MM.1S (cell line): Measurements from ENCODE around the gene ADAMTS6.

ENCODE experiments used
- DNase-seq: peaks from one replicate; pipeline ENCODE4 v3.0.0-alpha.2; 2015
- H2AFZ ChIP-seq: fragments of 300-600 bp; sonication (generic); 2 replicates; pipeline ENCODE4 v1.6.0; 2016; ENCODE audit warnings: antibody characterized with exemption, low read length
- H3F3A ChIP-seq: fragments of 300-600 bp; sonication (generic); 2 replicates; pipeline ENCODE4 v1.6.1; 2016; ENCODE audit warnings: mild to moderate bottlenecking, antibody characterized with exemption, low read length, moderate library complexity, mixed read lengths; ENCODE audit not compliant: insufficient read depth
- H3K27ac ChIP-seq: fragments of 300-600 bp; sonication (generic); 2 replicates; pipeline ENCODE4 v1.5.1; 2016; ENCODE audit warnings: mild to moderate bottlenecking, low read length
- H3K27me3 ChIP-seq: fragments of 300-600 bp; sonication (generic); replicated peaks from 2 replicates; pipeline ENCODE4 v1.6.0; 2016; ENCODE audit warnings: low read length; ENCODE audit not compliant: insufficient read depth
- H3K36me3 ChIP-seq: fragments of 300-600 bp; sonication (generic); replicated peaks from 2 replicates; pipeline ENCODE4 v1.6.1; 2016; ENCODE audit warnings: mild to moderate bottlenecking, low read length, mixed read lengths; ENCODE audit not compliant: insufficient read depth
- H3K4me1 ChIP-seq: fragments of 300-600 bp; sonication (generic); 2 replicates; pipeline ENCODE4 v1.6.1; 2016; ENCODE audit warnings: low read length, mixed read lengths
- H3K4me2 ChIP-seq: fragments of 300-600 bp; sonication (generic); 2 replicates; pipeline ENCODE4 v1.6.0; 2016; ENCODE audit warnings: low read depth, low read length
- H3K4me3 ChIP-seq: fragments of 300-600 bp; sonication (generic); 2 replicates; pipeline ENCODE4 v1.5.1; 2016; ENCODE audit warnings: low read length, mixed read lengths
- H3K79me2 ChIP-seq: fragments of 300-600 bp; sonication (generic); 2 replicates; pipeline ENCODE4 v1.6.1; 2016; ENCODE audit warnings: mixed run types, low read length, mixed read lengths
- H3K9ac ChIP-seq: fragments of 300-600 bp; sonication (generic); 2 replicates; pipeline ENCODE4 v1.6.1; 2016; ENCODE audit warnings: low read length, mixed read lengths
- H3K9me2 ChIP-seq: fragments of 300-600 bp; sonication (generic); replicated peaks from 2 replicates; pipeline ENCODE4 v1.6.1; 2016; ENCODE audit warnings: mild to moderate bottlenecking, low read length, mixed read lengths; ENCODE audit not compliant: insufficient read depth
- H3K9me3 ChIP-seq: fragments of 300-600 bp; sonication (generic); replicated peaks from 2 replicates; pipeline ENCODE4 v1.6.1; 2016; ENCODE audit warnings: mild to moderate bottlenecking, low read length, mixed read lengths; ENCODE audit not compliant: insufficient read depth
- H4K20me1 ChIP-seq: fragments of 300-600 bp; sonication (generic); 2 replicates; pipeline ENCODE4 v1.6.1; 2016; ENCODE audit warnings: mild to moderate bottlenecking, low read length, moderate library complexity, mixed read lengths; ENCODE audit not compliant: insufficient read depth
- CTCF ChIP-seq: fragments of 300-600 bp; sonication (generic); IDR thresholded peaks from 2 replicates; pipeline ENCODE4 v1.5.1; 2016; ENCODE audit warnings: antibody characterized with exemption, low read length, mixed read lengths
- EZH2 ChIP-seq: fragments of 300-600 bp; sonication (generic); optimal IDR thresholded peaks from 2 replicates; pipeline ENCODE3; 2017; ENCODE audit warnings: low read depth, mild to moderate bottlenecking, antibody characterized with exemption, low read length, mixed read lengths
- EZH2phosphoT487 ChIP-seq: fragments of 300-600 bp; sonication (generic); IDR thresholded peaks from 2 replicates; pipeline ENCODE4 v1.6.1; 2018; ENCODE audit warnings: antibody characterized with exemption, low read length

ADAMTS6 gene

GRCh38 chr5:65213921-65214525 lies 267.7 kb downstream of the ADAMTS6 start:
- Histone ChIP-seq H3K9me3 (no peaks in the 10 kb centered on the region), H3K9ac (no peak overlapping the region), H3K27ac (no peak overlapping the region), H3K27me3 (no peaks in the 10 kb centered on the region), H2AFZ (no peak overlapping the region), H3K4me2 (no peak overlapping the region), H3K79me2 (no peaks in the 10 kb centered on the region), H3K36me3 (no peaks in the 10 kb centered on the region), H4K20me1 (no peaks in the 10 kb centered on the region), H3K9me2 (no peaks in the 10 kb centered on the region), H3F3A (no peaks in the 10 kb centered on the region), H3K4me1 (no peaks in the 10 kb centered on the region), H3K4me3 (no peak overlapping the region)
- no peak for DNase-seq
- TF ChIP-seq EZH2 (no peak), CTCF (peak; percentile 36)

- no peaks in the 10 kb centered on the region for H3K27me3 ChIP-seq
- DNase-seq: no peak
- TF ChIP-seq CTCF (no peak), EZH2phosphoT487 (no peak), EZH2 (no peak)
- H3K27ac ChIP-seq: no peak overlapping the region
- H3K4me2 ChIP-seq: no peak overlapping the region
- H3F3A ChIP-seq: no peaks in the 10 kb centered on the region
- no peaks in the 10 kb centered on the region for H3K9me2 ChIP-seq
- no peak overlapping the region for H3K4me3 ChIP-seq
- H3K4me1 ChIP-seq: no peaks in the 10 kb centered on the region
- H3K36me3 ChIP-seq: no peaks in the 10 kb centered on the region
- H2AFZ ChIP-seq: no peak overlapping the region
- no peak overlapping the region for H3K9ac ChIP-seq
- H3K79me2 ChIP-seq: no peaks in the 10 kb centered on the region
- no peaks in the 10 kb centered on the region for H4K20me1 ChIP-seq
- no peaks in the 10 kb centered on the region for H3K9me3 ChIP-seq
These were observed 272.4 kb downstream of the ADAMTS6 start for GRCh38 chr5:65209341-65209740.

- Histone ChIP-seq H3K9me2 (no peaks in the 10 kb centered on the region), H3K27ac (no peak overlapping the region), H3K4me1 (no peaks in the 10 kb centered on the region), H3K79me2 (no peaks in the 10 kb centered on the region), H3K4me3 (no peak overlapping the region), H3K9ac (no peak overlapping the region), H3K9me3 (no peaks in the 10 kb centered on the region), H3K27me3 (no peaks in the 10 kb centered on the region), H3K4me2 (no peak overlapping the region), H3F3A (no peaks in the 10 kb centered on the region), H2AFZ (no peak overlapping the region), H3K36me3 (no peaks in the 10 kb centered on the region), H4K20me1 (no peaks in the 10 kb centered on the region)
- DNase-seq: no peak
- TF ChIP-seq EZH2phosphoT487 (no peak), CTCF (no peak), EZH2 (no peak)
These were observed 276.8 kb downstream of the ADAMTS6 start for GRCh38 chr5:65204966-65205365.
